Activated gamma-delta T cell treated with anti-CD3 and anti-CD28 coated beads, Interleukin-2, amount 50 U/mL, for 16 hours (primary cell): Measurements from ENCODE around the gene SLC25A51.

ENCODE experiments used
- DNase-seq: peaks from one replicate; pipeline ENCODE4 v3.0.0-alpha.2; 2020; ENCODE audit warnings: low read depth

Gene SLC25A51

DNA sequence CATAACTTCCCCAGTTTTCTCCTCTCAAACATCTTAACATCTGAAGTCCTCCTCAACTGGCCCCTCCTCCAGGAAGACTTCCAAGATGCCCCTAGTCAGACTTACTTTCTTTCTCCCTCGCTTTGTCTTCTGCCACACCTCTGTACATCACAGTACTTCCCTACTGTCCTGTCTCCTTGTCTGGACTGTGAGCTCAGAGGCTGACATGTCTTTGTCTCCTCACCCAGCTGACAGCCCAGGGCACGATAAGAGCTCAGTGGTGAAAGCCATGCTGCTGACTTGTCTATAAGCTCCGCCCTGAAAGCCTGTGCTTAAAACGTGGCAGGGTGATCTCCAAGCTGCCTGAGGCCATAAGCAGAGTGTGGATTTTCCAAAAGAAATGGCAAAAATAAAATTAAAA, 33.0 kb upstream of the SLC25A51 start:
- DNase-seq: no peak

DNA sequence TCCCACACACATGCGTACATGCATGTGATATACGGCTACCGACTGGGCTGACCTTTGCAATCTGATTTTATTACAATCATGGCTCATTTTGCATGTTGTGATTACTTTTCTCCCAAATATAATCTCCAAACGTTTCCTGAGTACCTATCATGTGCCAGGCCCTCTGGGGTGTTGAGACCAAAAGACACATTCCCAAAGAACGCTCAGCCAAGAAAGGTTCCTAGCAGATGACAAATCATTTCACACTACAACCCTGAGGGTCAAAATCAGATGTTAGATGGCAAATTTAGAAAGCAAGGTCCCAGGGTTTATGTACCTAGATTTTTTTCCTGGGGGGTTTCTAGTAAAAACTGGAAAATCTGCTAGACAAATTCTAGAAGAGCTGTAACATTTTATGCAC, 32.4 kb upstream of the SLC25A51 start:
- no peak for DNase-seq

DNA sequence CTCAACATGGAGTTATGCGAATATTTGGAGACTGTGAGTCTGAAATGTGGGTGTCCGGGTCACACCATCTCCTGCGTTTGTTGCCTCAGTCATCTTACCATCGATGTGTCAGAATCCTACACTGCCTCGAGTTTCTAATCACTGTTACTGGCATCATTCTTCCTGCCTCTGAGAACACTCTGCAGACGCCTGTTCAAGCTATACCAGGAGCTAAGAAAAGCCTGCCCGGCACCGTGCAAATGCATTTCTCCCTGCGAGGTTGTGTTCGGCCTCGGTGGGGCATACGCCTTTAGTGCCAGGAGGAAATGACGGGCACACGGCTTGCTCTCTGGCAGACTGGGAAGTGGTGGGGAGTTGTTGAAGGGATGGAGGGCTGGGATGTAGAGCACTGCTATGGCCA, 31.2 kb upstream of the SLC25A51 start:
- DNase-seq: no peak

DNA sequence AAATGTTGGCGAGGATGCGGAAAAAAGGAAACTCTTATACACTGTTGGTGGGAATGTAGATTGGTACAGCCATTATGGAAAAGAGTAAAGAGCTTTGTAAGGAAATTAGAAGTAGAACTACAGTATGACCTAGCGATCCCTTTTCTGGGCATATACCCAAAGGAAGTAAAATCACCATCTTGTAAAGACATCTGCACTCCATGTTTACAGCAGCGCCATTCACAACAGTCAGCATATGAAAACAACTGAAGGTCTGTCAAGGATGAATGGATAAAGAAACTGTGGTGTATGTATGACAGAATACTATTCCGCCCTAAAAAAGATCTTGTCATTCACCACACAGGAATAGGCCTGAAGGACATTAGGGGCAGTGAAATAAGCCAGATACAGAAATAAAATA, 27.7 kb upstream of the SLC25A51 start:
- DNase-seq: no peak

DNA sequence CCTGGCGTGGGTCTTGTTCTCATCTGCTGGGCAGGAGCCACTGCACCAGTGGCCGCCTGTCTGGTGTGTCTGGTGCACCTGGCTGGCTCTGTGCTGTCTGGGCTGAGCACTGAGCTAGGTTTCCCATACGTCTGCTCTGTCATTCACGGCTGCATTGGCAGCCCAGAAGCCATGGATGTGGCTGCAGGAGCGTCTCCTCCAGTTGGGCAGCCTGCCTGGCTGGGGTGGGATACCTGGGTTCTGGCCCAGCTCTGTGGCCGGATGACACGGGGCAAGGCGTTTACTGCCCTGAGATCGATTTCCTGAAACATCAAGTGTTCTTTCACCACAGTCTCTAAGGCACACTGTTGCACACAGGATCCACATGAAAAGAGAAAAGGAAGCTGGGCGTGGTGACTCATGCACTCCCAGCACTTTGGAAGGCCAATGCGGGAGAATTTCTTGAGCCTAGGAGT, 25.5 kb upstream of the SLC25A51 start:
- DNase-seq: no peak

DNA sequence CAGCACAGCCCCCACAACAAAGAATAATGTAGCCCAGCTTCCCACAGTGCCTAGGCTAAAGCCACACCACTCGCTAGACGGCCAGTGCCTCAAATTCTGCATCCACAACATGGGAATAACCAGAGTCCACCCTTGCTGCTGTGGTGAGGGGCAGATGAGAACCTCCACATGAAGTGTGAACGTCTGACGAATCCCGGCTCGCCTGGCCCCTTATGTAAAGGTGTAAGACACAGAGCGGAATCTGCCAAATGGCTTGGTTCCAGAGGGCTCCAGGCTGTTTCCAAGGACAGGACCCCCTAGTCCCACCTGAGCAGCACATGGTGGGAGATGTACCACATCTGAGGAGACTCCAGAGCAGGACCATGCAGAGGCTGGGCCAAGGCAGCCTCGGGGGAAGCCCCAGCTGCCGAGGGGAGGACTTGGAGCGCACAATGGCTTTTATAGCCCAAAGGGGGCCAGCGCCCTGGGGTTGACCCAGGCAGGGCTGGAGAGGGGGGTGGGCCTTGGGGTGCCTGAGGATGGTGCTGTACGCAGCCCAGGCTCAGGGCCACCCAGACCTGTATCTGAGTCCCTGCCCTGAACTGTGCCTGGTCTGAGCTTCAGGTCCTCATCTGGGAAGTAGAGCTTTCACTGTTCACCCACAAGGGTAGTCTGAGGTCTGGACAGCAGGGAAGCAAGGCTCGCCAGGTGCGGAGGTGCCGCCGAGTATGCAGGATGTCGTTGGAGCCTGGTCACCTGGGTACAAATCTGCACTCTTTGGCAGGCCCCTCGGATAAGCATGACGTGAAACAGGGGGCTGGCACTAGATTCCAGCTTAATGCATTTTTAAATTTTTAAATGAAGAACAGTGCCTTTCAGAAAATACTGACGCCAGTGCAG, 24.9 kb upstream of the SLC25A51 start:
- DNase-seq: no peak

DNA sequence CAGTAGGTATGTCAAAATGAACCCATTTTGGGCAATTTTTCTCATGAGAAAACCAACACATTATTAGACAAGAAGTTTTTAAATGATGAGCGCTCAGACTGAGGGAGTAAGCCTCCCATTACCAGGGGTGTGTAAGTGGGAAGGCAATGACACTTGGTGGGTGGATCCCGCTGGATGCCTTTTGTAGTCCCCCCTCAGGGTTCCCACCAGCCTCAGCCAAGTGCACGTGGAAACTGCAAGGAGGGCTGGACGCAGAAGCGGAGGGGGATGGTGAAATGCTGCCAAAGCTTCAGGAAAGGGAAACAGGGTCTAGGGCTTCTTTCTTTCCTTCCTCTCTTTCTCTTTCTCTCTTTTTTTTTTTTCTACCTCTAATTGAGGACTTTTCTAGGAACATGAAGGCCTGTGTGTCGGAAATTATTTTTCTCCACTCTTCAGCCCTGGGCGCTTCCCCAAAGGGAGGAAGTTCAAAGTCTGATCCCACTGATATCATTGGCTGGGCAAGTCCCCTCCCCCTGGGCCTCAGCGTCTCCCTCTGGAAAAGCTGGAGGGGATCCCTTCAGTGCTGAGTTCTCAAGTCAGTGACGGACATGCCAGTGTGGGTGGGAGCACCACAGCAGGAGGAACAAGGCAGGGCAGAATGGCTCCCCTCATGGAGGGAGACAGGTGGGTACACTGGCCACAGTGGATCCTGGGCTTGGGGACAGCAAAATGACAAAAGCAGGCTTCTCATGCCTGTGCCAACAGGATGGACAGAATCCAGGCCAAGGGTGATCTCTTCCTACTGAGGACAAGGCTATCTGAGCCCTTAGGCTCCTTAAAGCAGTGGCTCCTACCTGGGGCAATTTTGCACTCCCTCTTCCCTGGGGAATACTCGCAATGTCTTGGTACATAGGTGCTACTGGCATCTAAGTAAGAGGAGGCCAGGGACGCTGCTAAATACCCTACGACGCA, 23.9 kb upstream of the SLC25A51 start:
- no peak for DNase-seq

DNA sequence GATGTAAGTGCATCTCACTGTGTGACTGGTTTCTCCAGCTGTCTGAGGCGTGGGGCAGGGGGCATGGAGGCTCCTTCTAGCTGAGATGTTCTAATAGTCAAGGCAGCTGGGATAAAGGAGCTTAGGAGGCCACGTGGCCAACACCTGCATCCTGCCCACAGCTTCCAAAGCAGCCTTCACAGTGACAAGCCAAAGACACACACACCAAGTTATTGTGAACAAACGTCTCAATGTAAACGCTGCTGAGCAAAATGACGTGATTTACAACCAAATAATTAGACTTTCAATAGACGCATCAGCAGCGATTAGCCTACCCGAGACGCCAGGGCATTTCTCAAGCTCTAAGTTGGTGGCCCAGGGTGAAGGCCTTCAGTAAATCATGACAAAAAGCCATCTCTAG, 23.2 kb upstream of the SLC25A51 start:
- DNase-seq: no peak

DNA sequence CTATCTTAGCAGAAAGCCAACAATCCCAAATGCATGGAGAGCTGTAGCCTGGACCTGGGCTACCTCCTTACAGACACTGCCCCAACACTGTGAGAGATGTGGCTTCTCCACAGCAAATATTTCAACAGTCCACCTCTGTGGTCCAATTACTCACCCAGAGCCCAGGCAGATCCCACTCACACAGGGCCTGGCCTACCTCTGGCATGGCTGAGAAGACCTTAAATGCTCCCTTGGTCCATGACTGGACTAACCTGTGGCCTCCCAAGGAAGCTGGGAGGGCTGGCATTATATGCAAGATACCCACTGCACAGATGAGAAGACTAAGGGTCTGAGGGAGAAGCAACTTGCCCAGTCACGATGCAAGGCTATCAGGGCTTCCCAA, 22.8 kb upstream of the SLC25A51 start:
- no peak for DNase-seq

DNA sequence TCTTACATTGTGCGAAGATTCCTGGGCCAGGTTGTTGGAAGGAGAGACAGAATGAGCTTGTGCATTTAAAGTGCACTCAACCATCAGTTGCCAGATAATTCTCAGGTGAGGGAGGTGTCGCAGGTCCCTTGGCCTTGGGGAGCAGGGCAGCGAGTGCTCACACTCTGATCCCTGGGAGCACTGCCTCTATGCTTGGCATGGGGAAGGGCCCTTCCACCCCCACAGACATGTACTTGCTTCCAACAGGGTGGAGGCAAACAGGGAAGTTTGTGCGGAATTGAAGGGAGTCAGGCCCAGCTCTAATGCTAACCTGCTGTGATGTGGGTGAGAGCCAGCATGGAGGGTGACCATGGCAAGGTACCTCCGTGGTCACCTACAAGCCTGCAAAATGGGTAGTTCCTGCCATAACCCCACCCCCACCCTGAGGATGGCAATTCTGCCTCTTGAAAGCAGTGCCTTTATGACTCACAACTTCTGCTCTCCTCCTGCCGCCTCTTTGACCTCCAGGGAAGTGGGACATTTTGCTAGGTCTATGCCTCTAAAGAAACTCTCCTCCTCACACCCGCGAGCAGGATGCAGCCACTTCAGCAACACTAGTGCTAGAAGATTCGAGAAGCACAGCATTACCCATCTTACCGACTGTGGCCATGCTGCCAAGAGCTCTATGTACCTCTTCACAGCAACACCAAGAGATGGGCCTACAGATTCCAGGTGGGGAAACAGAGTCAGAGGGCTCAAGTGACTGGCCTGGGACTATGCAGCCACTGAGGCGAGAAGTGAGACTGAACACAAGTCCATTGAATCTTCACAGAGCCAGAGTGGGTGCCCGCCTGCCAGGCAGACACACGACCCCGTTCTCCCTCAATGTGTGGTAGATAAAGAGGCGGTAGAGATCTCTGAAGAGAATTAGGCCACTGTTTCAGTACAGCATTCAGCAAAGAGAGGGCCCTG, 22.1 kb upstream of the SLC25A51 start:
- no peak for DNase-seq

DNA sequence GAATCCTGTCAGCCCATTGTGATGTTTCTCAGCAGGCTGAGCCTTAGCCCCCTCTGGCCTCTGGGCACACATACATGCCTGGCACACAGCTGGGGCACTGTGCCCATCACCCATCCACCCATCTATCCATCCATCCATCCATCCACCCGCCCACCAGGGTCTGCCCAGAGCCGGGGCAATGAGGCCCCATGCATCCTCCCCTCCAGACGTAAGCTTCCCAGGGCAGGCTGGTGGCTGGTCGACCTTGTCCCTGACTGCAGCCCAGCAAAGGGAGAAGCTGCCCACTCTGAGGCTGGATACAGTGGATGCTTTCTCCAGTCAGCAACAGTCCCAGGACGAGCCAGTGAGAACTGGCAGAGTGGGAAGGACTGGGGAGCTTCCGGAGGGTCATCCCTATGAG, 21.1 kb upstream of the SLC25A51 start:
- DNase-seq: no peak

DNA sequence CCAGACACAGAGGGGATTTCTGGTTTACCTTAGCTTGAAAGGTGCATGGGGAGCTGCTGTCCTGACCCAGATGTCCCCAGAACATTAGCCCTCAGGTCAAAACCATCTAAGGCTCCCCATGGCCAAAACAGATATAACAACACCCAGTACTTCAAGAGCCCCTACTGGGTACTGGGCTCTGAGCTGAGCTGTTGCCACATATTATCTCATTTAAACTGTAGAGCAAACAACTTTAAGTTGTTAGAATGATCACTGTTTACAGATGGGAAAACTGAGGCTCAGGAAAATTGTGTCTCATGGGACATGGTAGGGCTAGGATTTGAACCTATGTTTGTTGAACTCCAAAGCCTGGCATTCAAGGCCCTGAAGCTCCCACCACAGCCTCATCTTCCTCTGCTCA, 20.6 kb upstream of the SLC25A51 start:
- DNase-seq: no peak

DNA sequence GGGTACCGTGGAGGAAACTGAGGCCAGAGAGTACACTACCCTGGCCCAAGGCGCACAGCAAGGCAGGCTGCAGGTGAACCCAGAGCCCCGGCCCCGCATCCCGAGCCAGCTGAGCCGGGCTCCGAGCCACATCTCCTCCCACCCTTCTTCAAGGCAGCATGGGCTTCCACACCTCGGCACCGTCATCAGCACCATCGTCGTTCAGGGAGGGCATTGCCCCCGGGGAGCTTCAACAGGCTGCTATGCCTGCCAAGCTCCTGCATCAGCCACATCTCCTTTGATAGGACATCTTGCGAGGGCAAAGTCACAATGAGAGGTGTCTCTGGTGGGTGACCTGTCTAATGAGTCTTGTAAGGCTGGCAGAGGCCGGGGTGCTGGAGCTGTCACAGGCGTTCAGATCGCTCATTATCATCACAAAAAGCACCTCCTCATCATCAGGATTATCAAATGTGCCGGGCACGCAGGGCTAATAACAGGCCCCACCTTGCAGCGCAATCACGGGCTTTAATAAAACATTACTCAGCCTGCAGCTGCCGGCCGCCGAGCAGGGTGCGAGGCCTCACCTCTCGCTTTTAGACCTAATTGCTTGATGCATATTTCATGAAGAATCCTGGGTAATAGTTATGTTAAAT, 20.0 kb upstream of the SLC25A51 start:
- no peak for DNase-seq

DNA sequence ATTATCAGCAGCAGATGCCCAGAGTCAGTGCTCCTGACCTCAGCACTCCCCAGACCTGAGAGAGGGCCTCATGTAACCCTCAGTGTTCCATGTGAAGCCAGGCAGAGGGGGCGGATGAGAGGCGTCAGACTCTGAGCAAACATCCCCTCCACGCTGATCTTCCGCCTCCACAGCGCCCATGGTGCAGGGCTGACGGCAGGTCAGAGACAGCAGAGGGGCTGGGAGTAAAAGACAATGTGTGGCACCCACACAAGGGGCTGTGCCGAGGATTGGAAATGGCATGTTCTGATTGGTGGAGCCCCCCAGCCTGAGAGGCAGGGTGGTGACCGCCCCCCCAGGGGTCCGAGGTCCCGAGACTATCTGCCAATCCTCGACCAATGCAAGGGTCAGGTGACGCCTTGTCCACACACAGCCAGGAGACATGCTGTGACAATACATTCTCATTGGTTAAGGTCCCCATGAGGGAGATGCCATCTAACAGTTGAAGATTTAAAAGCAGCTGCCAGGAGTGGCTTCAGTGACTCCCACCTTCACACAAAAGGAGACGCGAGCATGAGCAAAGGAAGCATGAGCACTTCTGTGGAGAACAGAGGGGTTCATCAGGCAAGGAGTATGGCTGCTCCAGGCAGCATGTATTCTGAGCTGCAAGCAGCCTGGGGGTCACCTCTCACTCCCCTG, 19.3 kb upstream of the SLC25A51 start:
- DNase-seq: no peak

DNA sequence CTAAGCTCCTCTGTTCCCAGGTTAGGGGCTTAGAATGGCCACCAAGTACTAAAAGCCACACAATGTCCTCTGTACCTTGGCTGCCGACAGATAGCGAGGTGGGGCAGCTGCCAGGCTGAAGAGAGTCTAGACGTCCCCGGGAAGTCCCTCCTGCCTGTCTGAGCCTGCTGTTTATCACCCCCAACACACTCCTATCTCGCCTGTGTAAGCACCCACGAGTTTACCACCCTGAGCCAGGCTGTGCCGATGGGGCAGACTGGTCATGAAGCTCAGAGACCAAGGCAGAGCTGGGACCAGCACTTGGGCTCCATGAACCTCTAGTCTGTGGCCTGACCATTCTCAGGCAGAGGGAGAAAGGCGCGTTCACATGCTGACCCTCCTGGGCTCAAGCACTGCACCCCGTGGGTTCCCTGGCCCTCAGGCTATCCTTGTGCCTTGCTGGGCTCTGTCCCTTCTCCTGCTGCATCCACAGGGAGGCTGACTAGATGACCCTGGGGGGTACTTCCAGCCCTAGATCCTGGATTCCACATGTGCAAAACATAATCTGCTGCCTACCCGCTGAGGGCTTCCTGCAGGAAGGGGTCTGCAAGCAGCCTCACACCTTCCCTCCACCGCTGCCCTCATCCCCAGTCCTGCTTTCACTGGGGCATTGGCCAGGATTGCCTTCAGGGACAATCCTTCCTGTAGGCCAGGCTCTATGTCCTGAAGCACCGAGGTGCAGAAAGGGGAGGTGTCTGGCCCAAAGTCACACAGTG, 18.6 kb upstream of the SLC25A51 start:
- no peak for DNase-seq

DNA sequence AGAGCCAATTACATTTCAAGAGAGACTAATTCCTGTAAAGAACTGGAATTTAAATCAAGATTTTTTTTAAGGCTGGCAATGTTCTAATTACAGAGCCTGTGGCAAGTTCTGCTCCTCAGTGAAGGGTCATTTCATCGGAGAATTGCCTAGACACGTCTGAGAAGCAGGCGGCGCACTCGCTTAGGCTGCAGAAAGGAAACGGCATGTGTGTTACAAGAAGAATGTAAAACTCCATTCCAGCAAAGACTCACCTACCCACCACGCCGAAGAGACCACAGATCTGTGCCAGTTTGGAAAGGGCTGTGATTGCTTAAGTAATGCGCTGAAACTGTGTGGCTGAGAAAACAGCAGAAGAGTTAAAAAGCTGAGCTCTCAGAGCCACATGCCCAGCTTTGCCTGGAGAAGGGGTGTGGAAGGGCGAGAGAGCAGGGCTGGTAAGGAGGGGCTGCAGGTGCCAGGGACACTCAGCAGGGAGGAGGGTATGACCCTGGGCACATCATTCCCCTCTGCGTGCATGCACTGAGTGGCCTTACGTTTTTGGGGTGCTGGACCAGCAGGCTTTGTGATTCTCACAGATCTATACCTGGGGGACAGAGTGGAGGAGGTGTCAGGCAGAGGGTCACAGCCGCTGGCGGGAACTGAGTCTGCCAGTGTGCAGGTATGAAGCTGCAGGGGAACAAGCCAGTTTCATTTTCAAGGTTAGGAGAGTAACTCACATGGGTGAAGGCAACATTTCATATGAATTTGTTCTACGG, 17.8 kb upstream of the SLC25A51 start:
- no peak for DNase-seq

DNA sequence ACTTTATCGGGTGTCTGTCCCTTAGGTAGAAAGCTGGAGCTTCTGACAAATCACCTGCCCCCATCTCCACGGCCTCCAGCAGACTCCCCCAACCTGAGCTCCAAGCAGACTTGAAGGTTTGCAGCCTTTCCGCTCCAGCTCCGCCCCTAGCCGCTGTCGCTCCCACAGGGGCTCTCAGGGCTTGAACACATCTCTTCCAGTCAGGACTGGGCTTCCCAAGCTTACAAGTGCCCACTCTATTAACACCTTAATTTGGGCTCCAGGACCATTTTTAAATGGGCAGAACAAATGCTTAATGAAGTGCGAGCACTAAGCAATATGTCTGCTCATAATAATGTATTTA, 17.2 kb upstream of the SLC25A51 start:
- no peak for DNase-seq

DNA sequence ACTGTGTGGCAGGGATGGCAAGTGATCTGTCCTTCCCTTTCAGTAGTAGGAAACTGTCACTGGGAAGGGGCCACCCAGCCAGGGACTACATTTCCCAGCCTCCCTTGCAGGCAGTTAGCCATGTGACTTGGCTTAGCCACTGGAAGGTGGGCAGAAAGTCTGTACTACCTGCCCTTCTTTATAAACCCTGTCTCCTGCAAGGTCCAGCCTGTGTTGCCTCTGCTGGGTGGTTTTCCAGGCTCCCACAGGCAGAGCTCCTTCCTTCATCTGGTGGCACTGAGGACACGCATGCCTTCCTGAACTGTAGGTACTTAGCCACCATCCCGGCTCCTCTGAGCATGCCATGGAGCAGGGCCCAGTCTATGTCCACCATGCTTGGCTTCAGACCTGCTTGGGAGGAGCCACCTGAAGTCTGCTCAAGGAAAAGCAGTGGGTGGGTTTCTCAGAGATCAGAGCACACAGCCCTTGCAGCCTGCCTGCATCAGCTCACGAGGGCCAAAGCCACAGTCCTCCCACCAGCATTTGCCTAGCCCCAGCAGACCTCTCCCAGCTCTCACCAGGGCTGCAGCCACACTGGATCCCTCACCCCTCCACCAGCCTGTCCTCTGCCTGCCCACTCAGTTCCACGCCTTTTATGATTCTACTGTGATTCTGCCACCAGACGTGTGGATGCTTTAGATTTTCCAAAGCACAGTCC, 16.7 kb upstream of the SLC25A51 start:
- DNase-seq: no peak

DNA sequence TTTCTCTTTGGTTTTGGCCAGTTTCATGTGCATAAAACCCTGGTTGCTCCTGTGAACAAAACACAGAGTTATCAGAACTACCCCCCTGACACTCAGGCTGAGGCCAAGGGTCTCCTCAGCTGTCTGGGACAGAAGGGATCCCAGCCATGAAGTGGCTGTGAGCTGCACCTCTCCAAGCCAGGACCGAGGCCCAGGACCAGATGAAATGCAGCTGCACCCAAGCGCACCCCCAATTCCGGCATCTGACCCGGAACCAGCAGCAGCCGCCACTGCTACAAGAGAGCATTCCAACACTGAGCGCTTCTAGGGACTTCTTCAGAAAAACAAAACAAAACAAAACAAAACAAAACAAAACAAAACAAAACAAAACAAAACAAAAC, 16.0 kb upstream of the SLC25A51 start:
- no peak for DNase-seq
